T-helper 17 cell (primary cell): ENCODE results near the gene CLGN. TPM values are rescaled to one million over a fixed set of nuclear protein-coding genes. Genes with fewer than 3 reads are reported as not detected.

ENCODE experiments used
- ATAC-seq: fragments of 150-1000 bp; cut with Tn5 transposase; 2 replicates; pipeline ENCODE4 v1.10.0; 2021; ENCODE audit warnings: mild to moderate bottlenecking, moderate library complexity
- DNase-seq, 3 donors: peaks; one replicate each; pipeline versions ENCODE4 v3.0.0 to v3.0.0-alpha.2; 2020 to 2021
- H3K9me3 ChIP-seq: one replicate; pipeline ENCODE4 v1.7.0; 2013; ENCODE audit warnings: low read length, mild to moderate bottlenecking; ENCODE audit not compliant: control insufficient read depth, poor library complexity, severe bottlenecking
- H3K27ac Mint-ChIP-seq: one replicate; pipeline ENCODE4 v1.8.0; 2022; ENCODE audit warnings: mild to moderate bottlenecking, moderate library complexity, mixed read lengths
- H3K27me3 Mint-ChIP-seq: one replicate; pipeline ENCODE4 v1.8.0; 2022; ENCODE audit warnings: mixed read lengths
- H3K36me3 Mint-ChIP-seq: one replicate; pipeline ENCODE4 v1.8.0; 2022; ENCODE audit warnings: low read depth, mixed read lengths
- H3K4me1 Mint-ChIP-seq: one replicate; pipeline ENCODE4 v1.8.0; 2022; ENCODE audit warnings: mild to moderate bottlenecking, mixed read lengths
- H3K4me3 Mint-ChIP-seq: one replicate; pipeline ENCODE4 v1.8.0; 2022; ENCODE audit warnings: mild to moderate bottlenecking, moderate library complexity, mixed read lengths
- total RNA-seq, 4 donors: library from RNA in 2 of 4; stranded (reverse) in 2 of 4; gene quantifications; one replicate each; pipeline ENCODE4 v1.2.3 and lab custom pipeline; 2022 to 2026

Gene CLGN
- total RNA-seq, 2 donors from 2014 or later, result not detected

- H3K4me1 Mint-ChIP-seq, result peaks cover 3% of the 10 kb centered on the region
- DNase-seq, result no peak
- H3K27ac Mint-ChIP-seq, result no peak overlapping the region
- H3K9me3 ChIP-seq, result no peaks in the 10 kb centered on the region
- no peak overlapping the region for H3K4me3 Mint-ChIP-seq
- H3K27me3 Mint-ChIP-seq, result no peaks in the 10 kb centered on the region
- ATAC-seq, result no peak
- H3K36me3 Mint-ChIP-seq, result peaks cover 2% of the 10 kb centered on the region
These were observed 59.7 kb downstream of the CLGN start for GRCh38 chr4:140367738-140368137.

- no peak for ATAC-seq
- DNase-seq, result no peak
- no peak overlapping the region for H3K27ac Mint-ChIP-seq
- no peaks in the 10 kb centered on the region for H3K27me3 Mint-ChIP-seq
- peaks cover 2% of the 10 kb centered on the region for H3K36me3 Mint-ChIP-seq
- H3K4me1 Mint-ChIP-seq, result peaks cover 3% of the 10 kb centered on the region
- no peaks in the 10 kb centered on the region for H3K9me3 ChIP-seq
- H3K4me3 Mint-ChIP-seq, result no peak overlapping the region
These were observed 63.9 kb downstream of the CLGN start for GRCh38 chr4:140363558-140363957.

DNA sequence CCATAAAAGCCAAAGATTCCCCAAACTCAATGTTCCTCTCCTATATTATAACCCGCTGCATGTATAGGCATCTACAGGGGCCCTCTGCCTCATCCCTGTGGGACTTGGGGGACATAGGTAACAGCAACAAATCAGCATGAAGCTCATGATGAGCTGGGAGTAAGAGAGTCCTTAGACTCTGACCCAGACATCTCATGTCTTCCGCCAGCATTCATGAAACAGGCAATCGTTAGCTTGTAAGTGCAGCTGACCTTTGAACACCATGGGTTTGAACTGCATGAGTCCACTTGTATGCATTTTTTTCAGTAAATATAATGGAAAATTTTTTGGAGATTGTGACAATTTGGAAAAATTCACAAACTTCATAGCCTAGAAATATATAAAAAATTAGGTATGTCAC lies 64.4 kb downstream of the CLGN start:
- H3K4me1 Mint-ChIP-seq, result peaks cover 3% of the 10 kb centered on the region
- peaks cover under 1% of the 10 kb centered on the region for H3K27me3 Mint-ChIP-seq
- H3K9me3 ChIP-seq, result no peaks in the 10 kb centered on the region
- H3K4me3 Mint-ChIP-seq, result no peak overlapping the region
- DNase-seq (no peak), ATAC-seq (no peak)
- no peaks in the 10 kb centered on the region for H3K36me3 Mint-ChIP-seq
- H3K27ac Mint-ChIP-seq, result no peak overlapping the region

- H3K4me1 Mint-ChIP-seq, result peaks cover 3% of the 10 kb centered on the region
- peaks cover 2% of the 10 kb centered on the region for H3K36me3 Mint-ChIP-seq
- H3K27ac Mint-ChIP-seq, result no peak overlapping the region
- DNase-seq (no peak), ATAC-seq (no peak)
- H3K4me3 Mint-ChIP-seq, result no peak overlapping the region
- H3K27me3 Mint-ChIP-seq, result peaks cover 16% of the 10 kb centered on the region
- no peaks in the 10 kb centered on the region for H3K9me3 ChIP-seq
These were observed 66.3 kb downstream of the CLGN start for GRCh38 chr4:140361099-140361498.

- peaks cover 16% of the 10 kb centered on the region for H3K27me3 Mint-ChIP-seq
- no peak overlapping the region for H3K27ac Mint-ChIP-seq
- no peak overlapping the region for H3K4me3 Mint-ChIP-seq
- DNase-seq (peak; percentile 46 to 68 (median 47)), ATAC-seq (peak; percentile 96)
- peaks cover 3% of the 10 kb centered on the region for H3K4me1 Mint-ChIP-seq
- H3K9me3 ChIP-seq, result no peaks in the 10 kb centered on the region
- peaks cover 2% of the 10 kb centered on the region for H3K36me3 Mint-ChIP-seq
These were observed 67.7 kb downstream of the CLGN start for GRCh38 chr4:140359562-140360427.

DNA sequence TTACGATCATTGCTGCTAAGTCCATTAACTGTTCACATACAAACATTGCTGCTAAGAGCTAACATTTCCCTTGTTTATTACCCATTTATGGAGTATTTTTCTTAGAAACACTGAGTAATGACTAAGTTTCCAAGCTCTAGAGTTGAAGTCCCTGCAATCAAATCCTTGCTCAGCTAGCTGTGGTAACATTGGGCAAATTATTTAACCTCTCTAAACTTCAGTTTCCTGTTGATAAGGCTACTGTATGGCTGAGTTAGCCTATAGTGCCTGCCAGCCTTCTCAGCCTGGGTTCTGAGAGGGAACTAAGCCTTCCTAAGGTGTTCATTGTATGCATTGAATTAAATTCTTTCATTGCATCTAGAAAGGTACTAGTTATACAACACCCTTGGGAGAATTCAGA lies 69.2 kb downstream of the CLGN start:
- no peak overlapping the region for H3K27ac Mint-ChIP-seq
- DNase-seq, result no peak
- peaks cover 9% of the 10 kb centered on the region for H3K4me1 Mint-ChIP-seq
- no peak for ATAC-seq
- H3K4me3 Mint-ChIP-seq, result no peak overlapping the region
- H3K27me3 Mint-ChIP-seq, result peaks cover 16% of the 10 kb centered on the region
- no peaks in the 10 kb centered on the region for H3K9me3 ChIP-seq
- H3K36me3 Mint-ChIP-seq, result peaks cover 2% of the 10 kb centered on the region

DNA sequence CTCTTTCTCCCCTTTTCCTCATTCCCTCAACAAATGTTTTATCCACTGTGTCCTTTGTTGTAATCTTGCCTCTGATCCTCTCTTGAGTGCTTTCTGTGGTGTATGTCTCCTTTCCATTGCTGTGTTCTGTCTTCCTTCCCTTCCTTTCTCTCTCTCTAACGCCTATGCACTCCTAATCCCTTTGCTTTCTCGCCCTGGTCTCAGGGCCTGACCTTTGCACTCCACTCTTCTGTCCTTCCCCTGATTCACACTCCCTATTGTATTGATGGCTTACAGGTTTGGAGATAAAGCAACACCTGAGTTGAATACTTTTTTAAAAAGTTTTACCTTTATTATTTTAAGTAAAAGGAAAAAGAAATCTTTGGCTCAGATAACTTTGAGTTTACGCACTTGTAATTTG lies 69.6 kb downstream of the CLGN start:
- no peaks in the 10 kb centered on the region for H3K9me3 ChIP-seq
- Mint-ChIP-seq H3K27me3 (peaks cover 16% of the 10 kb centered on the region), H3K36me3 (peaks cover 2% of the 10 kb centered on the region), H3K27ac (no peak overlapping the region), H3K4me3 (no peak overlapping the region), H3K4me1 (peaks cover 9% of the 10 kb centered on the region)
- ATAC-seq, result no peak
- no peak for DNase-seq

DNA sequence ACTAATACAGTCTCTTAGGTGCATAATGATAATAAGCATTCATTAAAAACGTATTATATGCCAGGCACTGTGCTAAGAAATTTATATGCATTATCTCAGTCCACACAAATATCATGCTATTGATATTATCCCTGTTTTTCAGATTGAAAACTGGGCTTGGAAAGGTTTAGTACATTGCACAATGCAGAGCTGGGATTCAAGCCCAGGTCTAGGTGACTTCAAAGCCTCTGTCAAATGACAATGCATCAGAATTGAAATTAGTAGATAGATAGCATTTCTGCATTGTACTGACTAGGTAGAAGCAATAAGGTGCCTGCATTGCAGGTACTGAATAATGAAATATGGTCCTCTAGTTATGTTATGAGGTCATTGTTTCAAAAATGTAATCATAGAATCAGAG lies 72.2 kb downstream of the CLGN start:
- H3K9me3 ChIP-seq, result no peaks in the 10 kb centered on the region
- H3K27me3 Mint-ChIP-seq, result peaks cover 19% of the 10 kb centered on the region
- no peak for ATAC-seq
- no peak for DNase-seq
- H3K36me3 Mint-ChIP-seq, result peaks cover 2% of the 10 kb centered on the region
- no peak overlapping the region for H3K4me3 Mint-ChIP-seq
- peaks cover 9% of the 10 kb centered on the region for H3K4me1 Mint-ChIP-seq
- H3K27ac Mint-ChIP-seq, result no peak overlapping the region

GRCh38 chr4:140353786-140354185 lies 73.7 kb downstream of the CLGN start:
- Mint-ChIP-seq H3K27ac (peak overlapping the region; percentile 43), H3K4me1 (peaks cover 6% of the 10 kb centered on the region), H3K27me3 (peaks cover 34% of the 10 kb centered on the region), H3K36me3 (peaks cover 4% of the 10 kb centered on the region), H3K4me3 (no peak overlapping the region)
- no peaks in the 10 kb centered on the region for H3K9me3 ChIP-seq
- DNase-seq (no peak), ATAC-seq (no peak)

DNA sequence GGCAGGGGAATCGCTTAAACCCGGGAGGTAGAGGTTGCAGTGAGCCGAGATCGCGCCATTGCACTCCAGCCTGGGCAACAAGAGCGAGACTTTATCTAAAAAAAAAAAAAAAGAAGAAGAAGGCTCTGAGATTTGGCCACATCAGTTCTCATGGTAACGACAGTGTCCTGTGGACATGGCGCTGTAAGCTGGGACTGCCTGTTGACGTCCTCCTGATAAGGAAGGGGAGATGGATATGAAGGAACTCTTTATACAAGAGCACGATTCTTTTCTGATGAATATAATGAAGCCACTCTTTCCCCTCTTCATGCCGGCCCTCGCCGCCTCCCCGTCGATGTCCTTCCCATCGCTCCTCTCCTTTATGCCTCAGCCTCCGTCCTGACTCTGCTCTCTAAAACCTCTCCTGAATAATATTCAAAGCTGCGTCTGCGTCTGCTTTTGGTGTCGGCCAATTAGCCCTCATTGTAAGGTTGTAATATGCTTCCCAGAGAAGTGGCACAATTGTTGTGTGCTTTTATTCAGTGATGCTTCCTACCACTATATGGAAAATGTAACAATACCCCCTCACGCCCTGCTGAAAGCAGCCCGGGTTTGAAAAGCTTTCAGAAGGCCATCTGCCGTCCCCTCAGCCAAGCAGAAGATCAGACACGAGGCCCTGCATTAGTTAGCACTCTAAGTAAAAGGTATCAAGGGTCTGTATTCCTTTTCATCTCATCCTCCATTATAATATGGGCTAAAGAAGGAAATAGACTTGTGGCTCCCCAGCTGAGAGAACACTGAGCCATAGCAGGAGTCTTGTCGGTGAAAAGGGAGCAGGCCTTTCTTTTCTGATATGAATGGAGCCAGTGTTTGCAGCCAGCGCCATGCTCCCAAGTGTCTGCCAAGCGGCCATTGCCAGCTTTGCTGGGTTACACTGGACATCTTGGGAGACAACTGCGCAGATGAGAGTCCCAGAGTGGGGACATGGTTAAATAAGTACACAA lies 76.1 kb downstream of the CLGN start:
- DNase-seq (no peak), ATAC-seq (no peak)
- no peak overlapping the region for H3K27ac Mint-ChIP-seq
- H3K36me3 Mint-ChIP-seq, result peaks cover 2% of the 10 kb centered on the region
- peaks cover 34% of the 10 kb centered on the region for H3K27me3 Mint-ChIP-seq
- no peaks in the 10 kb centered on the region for H3K9me3 ChIP-seq
- no peak overlapping the region for H3K4me3 Mint-ChIP-seq
- peaks cover 6% of the 10 kb centered on the region for H3K4me1 Mint-ChIP-seq

DNA sequence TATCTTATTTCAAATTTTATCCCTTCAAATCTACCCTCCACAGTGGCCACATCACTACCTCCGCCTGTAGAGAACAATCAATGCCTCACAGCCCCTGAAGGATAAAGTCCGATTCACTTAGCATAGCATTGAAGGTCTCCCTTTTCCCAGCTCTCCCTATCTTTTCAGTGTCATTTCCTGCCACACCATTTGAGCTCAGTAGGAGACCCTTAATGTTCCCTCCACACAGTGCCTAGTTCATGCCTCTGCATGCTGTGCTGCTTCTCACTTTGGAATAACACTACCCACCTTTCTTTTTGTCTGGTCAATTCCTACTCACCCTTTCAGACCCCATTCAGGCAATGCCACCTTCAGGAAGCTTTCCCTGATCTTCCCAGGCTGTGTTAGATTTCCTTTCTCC lies 77.6 kb downstream of the CLGN start:
- H3K27ac Mint-ChIP-seq, result no peak overlapping the region
- H3K27me3 Mint-ChIP-seq, result peaks cover 40% of the 10 kb centered on the region
- peaks cover 2% of the 10 kb centered on the region for H3K36me3 Mint-ChIP-seq
- ATAC-seq, result no peak
- H3K4me1 Mint-ChIP-seq, result peaks cover 6% of the 10 kb centered on the region
- no peak overlapping the region for H3K4me3 Mint-ChIP-seq
- DNase-seq, result no peak
- H3K9me3 ChIP-seq, result no peaks in the 10 kb centered on the region

GRCh38 chr4:140346136-140346535 lies 81.3 kb downstream of the CLGN start:
- Mint-ChIP-seq H3K27ac (no peak overlapping the region), H3K36me3 (peaks cover 2% of the 10 kb centered on the region), H3K4me1 (peaks cover 4% of the 10 kb centered on the region), H3K4me3 (no peak overlapping the region), H3K27me3 (peaks cover 54% of the 10 kb centered on the region)
- no peak for ATAC-seq
- no peaks in the 10 kb centered on the region for H3K9me3 ChIP-seq
- no peak for DNase-seq

GRCh38 chr4:140344621-140345020 lies 82.8 kb downstream of the CLGN start:
- ATAC-seq (no peak), DNase-seq (no peak)
- H3K27ac Mint-ChIP-seq, result no peak overlapping the region
- peaks cover 4% of the 10 kb centered on the region for H3K4me1 Mint-ChIP-seq
- peaks cover 45% of the 10 kb centered on the region for H3K27me3 Mint-ChIP-seq
- H3K36me3 Mint-ChIP-seq, result no peaks in the 10 kb centered on the region
- H3K9me3 ChIP-seq, result no peaks in the 10 kb centered on the region
- H3K4me3 Mint-ChIP-seq, result no peak overlapping the region
